Measurements from ENCODE around the gene FGF6. TPM values are rescaled to one million over a fixed set of nuclear protein-coding genes. Genes with fewer than 3 reads are reported as not detected.

The FGF6 gene
- total RNA-seq, 4 donors from 2014 or later = not detected

- Histone ChIP-seq H3K9me3 (no peaks in the 10 kb centered on the region), H3K4me1 (no peaks in the 10 kb centered on the region), H3K4me3 (no peak overlapping the region), H3K27me3 (peaks cover 0 to 24% (median 0%) of the 10 kb centered on the region in 4 donors), H3K36me3 (no peaks in the 10 kb centered on the region), H3K27ac (no peak overlapping the region)
- whole genome bisulfite sequencing, 2 donors = 56 to 57% methylated on average over 9 of the region's 9 CpGs
- intact Hi-C loops (cut with DNase I) = no loop called here
- TF ChIP-seq, protein P1, sequence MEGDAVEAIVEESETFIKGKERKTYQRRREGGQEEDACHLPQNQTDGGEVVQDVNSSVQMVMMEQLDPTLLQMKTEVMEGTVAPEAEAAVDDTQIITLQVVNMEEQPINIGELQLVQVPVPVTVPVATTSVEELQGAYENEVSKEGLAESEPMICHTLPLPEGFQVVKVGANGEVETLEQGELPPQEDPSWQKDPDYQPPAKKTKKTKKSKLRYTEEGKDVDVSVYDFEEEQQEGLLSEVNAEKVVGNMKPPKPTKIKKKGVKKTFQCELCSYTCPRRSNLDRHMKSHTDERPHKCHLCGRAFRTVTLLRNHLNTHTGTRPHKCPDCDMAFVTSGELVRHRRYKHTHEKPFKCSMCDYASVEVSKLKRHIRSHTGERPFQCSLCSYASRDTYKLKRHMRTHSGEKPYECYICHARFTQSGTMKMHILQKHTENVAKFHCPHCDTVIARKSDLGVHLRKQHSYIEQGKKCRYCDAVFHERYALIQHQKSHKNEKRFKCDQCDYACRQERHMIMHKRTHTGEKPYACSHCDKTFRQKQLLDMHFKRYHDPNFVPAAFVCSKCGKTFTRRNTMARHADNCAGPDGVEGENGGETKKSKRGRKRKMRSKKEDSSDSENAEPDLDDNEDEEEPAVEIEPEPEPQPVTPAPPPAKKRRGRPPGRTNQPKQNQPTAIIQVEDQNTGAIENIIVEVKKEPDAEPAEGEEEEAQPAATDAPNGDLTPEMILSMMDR (IDR thresholded peaks at IDR 0.05) = no peak
- no peak for TF ChIP-seq POLR2A (IDR thresholded peaks at IDR 0.05)
- no peak for DNase-seq
Measured at GRCh38 chr12:4450551-4451112, 5.0 kb upstream of the FGF6 start.

DNA sequence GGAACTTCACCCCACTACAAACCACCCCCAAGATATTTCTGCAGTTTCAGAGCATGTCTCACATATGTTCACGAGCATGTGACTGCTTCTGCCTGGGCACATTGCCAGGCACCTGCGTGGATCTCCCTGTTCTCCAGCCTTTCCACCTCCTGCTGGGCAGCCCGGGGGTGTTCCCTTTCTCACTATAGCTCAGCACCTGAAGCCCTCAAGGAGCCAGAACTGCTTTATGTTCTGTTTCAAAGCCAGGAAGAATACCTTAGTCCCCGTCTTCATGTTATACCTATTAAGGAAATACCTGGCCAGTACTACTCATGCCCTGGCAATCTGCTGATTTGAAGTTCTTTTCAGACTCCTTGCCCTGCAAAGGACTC is 4.2 kb upstream of the FGF6 start:
- WGBS, 2 donors = 25 to 26% methylated on average over 4 of the region's 4 CpGs
- Histone ChIP-seq H3K4me3 (no peak overlapping the region), H3K27me3 (peaks cover 0 to 28% (median 0%) of the 10 kb centered on the region in 4 donors), H3K4me1 (no peaks in the 10 kb centered on the region), H3K9me3 (no peaks in the 10 kb centered on the region), H3K27ac (no peak overlapping the region), H3K36me3 (no peaks in the 10 kb centered on the region)
- DNase-seq = no peak
- TF ChIP-seq, protein P1 (IDR thresholded peaks at IDR 0.05) = no peak
- no peak for TF ChIP-seq POLR2A (IDR thresholded peaks at IDR 0.05)
- intact Hi-C loops (cut with DNase I) = no loop called here

GRCh38 chr12:4448943-4449850 is 3.6 kb upstream of the FGF6 start:
- intact Hi-C loops (cut with DNase I) = no loop called here
- no peaks in the 10 kb centered on the region for H3K4me1 ChIP-seq
- no peak overlapping the region for H3K27ac ChIP-seq
- 80 to 81% methylated on average over 8 to 9 of the region's 9 CpGs for WGBS, 2 donors
- no peak for DNase-seq
- H3K27me3 ChIP-seq = peaks cover 0 to 28% (median 0%) of the 10 kb centered on the region in 4 donors
- no peaks in the 10 kb centered on the region for H3K9me3 ChIP-seq
- no peaks in the 10 kb centered on the region for H3K36me3 ChIP-seq
- no peak overlapping the region for H3K4me3 ChIP-seq
- TF ChIP-seq POLR2A (IDR thresholded peaks at IDR 0.05) = no peak
- TF ChIP-seq, protein P1 (IDR thresholded peaks at IDR 0.05) = no peak

DNA sequence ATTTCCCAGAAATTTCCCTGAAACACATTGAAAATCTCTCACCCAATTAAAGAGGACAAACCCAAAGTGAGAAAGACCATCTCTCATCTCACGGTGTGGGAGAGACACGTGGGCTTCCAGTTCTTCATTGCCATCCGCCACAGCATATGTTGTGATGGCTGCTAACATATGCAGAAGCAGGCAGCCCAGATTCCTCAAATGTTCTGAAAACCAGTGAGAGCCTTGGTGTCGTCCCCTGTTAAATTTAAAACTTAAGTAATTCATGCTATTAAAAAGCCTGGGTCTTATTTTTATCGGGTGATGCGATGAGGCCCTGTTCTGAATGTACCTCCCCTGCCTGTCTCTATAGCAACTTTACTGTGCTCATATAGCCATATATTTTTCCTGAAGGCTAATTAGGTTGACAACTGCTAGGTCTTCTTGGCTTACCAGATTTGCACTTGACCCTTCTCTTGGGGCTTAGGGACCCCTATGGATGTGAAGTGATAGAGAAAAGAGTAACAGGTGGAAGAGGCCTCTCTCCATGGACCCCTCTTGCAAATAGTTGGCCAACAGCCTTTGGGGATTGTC is 2.8 kb upstream of the FGF6 start:
- 81% methylated on average over 6 of the region's 6 CpGs for WGBS, 2 donors
- H3K4me3 ChIP-seq = no peak overlapping the region
- no peaks in the 10 kb centered on the region for H3K9me3 ChIP-seq
- TF ChIP-seq, protein P1 (IDR thresholded peaks at IDR 0.05) = no peak
- no peak for TF ChIP-seq POLR2A (IDR thresholded peaks at IDR 0.05)
- intact Hi-C loops (cut with DNase I) = no loop called here
- H3K4me1 ChIP-seq = no peaks in the 10 kb centered on the region
- H3K27me3 ChIP-seq = peaks cover 0 to 31% (median 0%) of the 10 kb centered on the region in 4 donors
- DNase-seq = no peak
- H3K27ac ChIP-seq = no peak overlapping the region
- no peaks in the 10 kb centered on the region for H3K36me3 ChIP-seq

- intact Hi-C loops (cut with DNase I) = no loop called here
- H3K27ac ChIP-seq = no peak overlapping the region
- DNase-seq = no peak
- H3K27me3 ChIP-seq = peaks cover 0 to 44% (median 0%) of the 10 kb centered on the region in 4 donors
- no peaks in the 10 kb centered on the region for H3K4me1 ChIP-seq
- 78 to 87% methylated on average over 3 of the region's 3 CpGs for WGBS, 2 donors
- TF ChIP-seq, protein P1 (IDR thresholded peaks at IDR 0.05) = no peak
- TF ChIP-seq POLR2A (IDR thresholded peaks at IDR 0.05) = no peak
- H3K36me3 ChIP-seq = no peaks in the 10 kb centered on the region
- no peak overlapping the region for H3K4me3 ChIP-seq
- H3K9me3 ChIP-seq = no peaks in the 10 kb centered on the region
Measured at GRCh38 chr12:4447151-4447550, 1.5 kb upstream of the FGF6 start.

All from esophagus squamous epithelium (tissue), 5 donors.